ENCODE results near the gene ANXA10.

ANXA10 gene

GRCh38 chr4:168151327-168151726 lies 59.0 kb downstream of the ANXA10 start:
- no peaks in the 10 kb centered on the region for H3K36me3 ChIP-seq (ENCODE audit: low read depth)
- no peaks in the 10 kb centered on the region for H3K27me3 ChIP-seq (ENCODE audit: insufficient read depth, poor library complexity, severe bottlenecking)
- no peak overlapping the region for H3K27ac ChIP-seq (ENCODE audit: poor library complexity, severe bottlenecking)
- H3K9me3 ChIP-seq (ENCODE audit: severe bottlenecking), result no peaks in the 10 kb centered on the region
- no peak overlapping the region for H3K4me3 ChIP-seq (ENCODE audit: severe bottlenecking)
- no peak for ATAC-seq (ENCODE audit: low read depth)
- no peak for DNase-seq (ENCODE audit: low spot score)
- no peaks in the 10 kb centered on the region for H3K4me1 ChIP-seq (ENCODE audit: insufficient read depth, poor library complexity, severe bottlenecking)
- no peak for TF ChIP-seq CTCF (IDR thresholded peaks at IDR 0.05; ENCODE audit: poor library complexity, severe bottlenecking)

- no peak for ATAC-seq (ENCODE audit: low read depth)
- no peaks in the 10 kb centered on the region for H3K4me1 ChIP-seq (ENCODE audit: insufficient read depth, poor library complexity, severe bottlenecking)
- no peak for DNase-seq (ENCODE audit: low spot score)
- no peak for TF ChIP-seq CTCF (IDR thresholded peaks at IDR 0.05; ENCODE audit: poor library complexity, severe bottlenecking)
- no peaks in the 10 kb centered on the region for H3K27me3 ChIP-seq (ENCODE audit: insufficient read depth, poor library complexity, severe bottlenecking)
- no peaks in the 10 kb centered on the region for H3K9me3 ChIP-seq (ENCODE audit: severe bottlenecking)
- H3K36me3 ChIP-seq (ENCODE audit: low read depth), result no peaks in the 10 kb centered on the region
- no peak overlapping the region for H3K4me3 ChIP-seq (ENCODE audit: severe bottlenecking)
- H3K27ac ChIP-seq (ENCODE audit: poor library complexity, severe bottlenecking), result no peak overlapping the region
These were observed 60.6 kb downstream of the ANXA10 start for GRCh38 chr4:168152837-168153500.

- Histone ChIP-seq H3K27me3 (ENCODE audit: insufficient read depth, poor library complexity, severe bottlenecking) (no peaks in the 10 kb centered on the region), H3K27ac (ENCODE audit: poor library complexity, severe bottlenecking) (no peak overlapping the region), H3K9me3 (ENCODE audit: severe bottlenecking) (no peaks in the 10 kb centered on the region), H3K4me3 (ENCODE audit: severe bottlenecking) (peak overlapping the region; percentile 5), H3K4me1 (ENCODE audit: insufficient read depth, poor library complexity, severe bottlenecking) (no peaks in the 10 kb centered on the region), H3K36me3 (ENCODE audit: low read depth) (no peaks in the 10 kb centered on the region)
- peak; percentile 95 for TF ChIP-seq CTCF (IDR thresholded peaks at IDR 0.05; ENCODE audit: poor library complexity, severe bottlenecking)
- no peak for DNase-seq (ENCODE audit: low spot score)
- peak; percentile 71; the same call in 2 of the 3 replicates for ATAC-seq (ENCODE audit: low read depth)
These were observed 61.5 kb downstream of the ANXA10 start for GRCh38 chr4:168153596-168154440.

- H3K27me3 ChIP-seq (ENCODE audit: insufficient read depth, poor library complexity, severe bottlenecking), result no peaks in the 10 kb centered on the region
- TF ChIP-seq CTCF (IDR thresholded peaks at IDR 0.05; ENCODE audit: poor library complexity, severe bottlenecking), result no peak
- no peaks in the 10 kb centered on the region for H3K4me1 ChIP-seq (ENCODE audit: insufficient read depth, poor library complexity, severe bottlenecking)
- no peaks in the 10 kb centered on the region for H3K9me3 ChIP-seq (ENCODE audit: severe bottlenecking)
- DNase-seq (ENCODE audit: low spot score) (no peak), ATAC-seq (ENCODE audit: low read depth) (no peak)
- H3K4me3 ChIP-seq (ENCODE audit: severe bottlenecking), result no peak overlapping the region
- no peak overlapping the region for H3K27ac ChIP-seq (ENCODE audit: poor library complexity, severe bottlenecking)
- H3K36me3 ChIP-seq (ENCODE audit: low read depth), result no peaks in the 10 kb centered on the region
These were observed 62.4 kb downstream of the ANXA10 start for GRCh38 chr4:168154546-168155277.
